Activated naive CD4-positive, alpha-beta T cell treated with anti-CD3 and anti-CD28 coated beads, Interleukin-2, amount 50 U/mL, for 72 hours (primary cell): Measurements from ENCODE around the gene TMCC1. TPM values are rescaled to one million over a fixed set of nuclear protein-coding genes. Genes with fewer than 3 reads are reported as not detected.
"Not testable (repeated sequence)": the region's sequence is repeated elsewhere in the genome, so short reads cannot be mapped to it uniquely, and the experiment has no call there.

ENCODE experiments used
- ATAC-seq, 2 donors: fragments of 150-1000 bp; cut with Tn5 transposase; 2 replicates each; pipeline ENCODE4 v1.10.0; 2021; ENCODE audit warnings: mild to moderate bottlenecking in 2 of 2, moderate library complexity in 2 of 2
- DNase-seq, 2 donors: peaks; one replicate each; pipeline ENCODE4 v3.0.0; 2021 to 2022; ENCODE audit warnings: low spot score in 2 of 2
- H3K27ac Mint-ChIP-seq, 2 donors: one replicate each; pipeline ENCODE4 v1.8.0; 2022; ENCODE audit warnings: mild to moderate bottlenecking in 2 of 2, mixed read lengths in 2 of 2
- H3K36me3 Mint-ChIP-seq, 2 donors: one replicate each; pipeline ENCODE4 v1.8.0; 2022; ENCODE audit warnings: mixed read lengths in 2 of 2
- H3K9me3 Mint-ChIP-seq, 2 donors: one replicate each; pipeline ENCODE4 v1.8.0; 2022; ENCODE audit warnings: mixed read lengths in 2 of 2
- total RNA-seq, 2 donors: library from RNA; stranded (reverse); gene quantifications; one replicate each; pipeline ENCODE4 v1.2.3, GENCODE V29; 2022

Gene TMCC1
- total RNA-seq, 2 donors from 2014 or later: 13.4 to 13.6 TPM

DNA sequence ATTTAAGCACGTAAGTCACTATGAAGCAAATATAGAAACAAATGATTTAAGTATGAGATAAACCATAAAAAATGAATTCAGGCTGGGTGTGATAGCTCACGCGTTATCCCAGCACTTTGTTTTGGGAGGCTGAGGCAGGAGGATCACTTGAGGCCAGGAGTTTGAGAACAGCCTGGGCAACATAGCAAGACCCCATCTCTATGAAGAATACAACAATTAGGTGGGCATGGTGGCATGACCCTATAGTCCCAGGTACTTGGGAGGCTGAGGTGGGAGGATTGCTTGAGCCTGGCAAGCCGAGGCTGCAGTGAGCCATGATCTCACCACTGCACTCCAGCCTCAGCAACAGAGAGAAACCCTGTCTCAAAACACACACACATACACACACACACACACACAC, 34.2 kb downstream of the TMCC1 start:
- ATAC-seq (no peak), DNase-seq (no peak)
- H3K36me3 Mint-ChIP-seq: peaks cover 6 to 29% of the 10 kb centered on the region in 2 donors
- no peak overlapping the region for H3K27ac Mint-ChIP-seq
- peaks cover 0 to 4% of the 10 kb centered on the region in 2 donors for H3K9me3 Mint-ChIP-seq

- no peak overlapping the region for H3K27ac Mint-ChIP-seq
- DNase-seq (no peak), ATAC-seq (no peak)
- peaks cover 6 to 29% of the 10 kb centered on the region in 2 donors for H3K36me3 Mint-ChIP-seq
- peaks cover 0 to 4% of the 10 kb centered on the region in 2 donors for H3K9me3 Mint-ChIP-seq
These were observed 35.6 kb downstream of the TMCC1 start for GRCh38 chr3:129857899-129858298.

DNA sequence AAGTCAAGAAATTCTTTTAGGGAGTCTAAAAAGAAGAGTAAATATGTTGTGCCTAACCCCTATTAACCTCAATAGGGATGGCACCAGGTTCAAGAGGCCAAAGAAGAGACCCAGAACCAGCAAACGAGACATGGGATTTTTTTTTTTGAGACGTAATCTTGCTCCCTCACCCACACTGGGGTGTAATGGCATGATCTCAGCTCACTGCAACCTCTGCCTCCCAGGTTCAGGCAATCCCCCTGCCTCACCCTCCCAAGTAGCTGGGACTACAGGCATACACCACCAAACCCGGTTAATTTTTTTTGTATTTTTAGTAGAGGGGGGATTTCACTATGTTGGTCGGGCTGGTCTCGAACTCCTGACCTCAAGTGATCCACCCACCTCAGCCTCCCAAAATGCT, 36.7 kb downstream of the TMCC1 start:
- peaks cover 6 to 25% of the 10 kb centered on the region in 2 donors for H3K36me3 Mint-ChIP-seq
- H3K27ac Mint-ChIP-seq: not testable (repeated sequence)

GRCh38 chr3:129855832-129856419, 37.6 kb downstream of the TMCC1 start:
- DNase-seq (no peak), ATAC-seq (peak in 1 of 2 donors; percentile 40)
- no peak overlapping the region for H3K27ac Mint-ChIP-seq
- H3K36me3 Mint-ChIP-seq: peaks cover 9 to 29% of the 10 kb centered on the region in 2 donors
- H3K9me3 Mint-ChIP-seq: peaks cover 0 to 7% of the 10 kb centered on the region in 2 donors

More for the DNA sequence above, 36.7 kb downstream of the TMCC1 start:
- DNase-seq, ATAC-seq, H3K9me3 Mint-ChIP-seq: not testable (repeated sequence)

- DNase-seq (no peak), ATAC-seq (no peak)
- Mint-ChIP-seq H3K9me3 (peaks cover 0 to 7% of the 10 kb centered on the region in 2 donors), H3K27ac (no peak overlapping the region), H3K36me3 (peaks cover 16 to 31% of the 10 kb centered on the region in 2 donors)
These were observed 38.2 kb downstream of the TMCC1 start for GRCh38 chr3:129855170-129855831.

DNA sequence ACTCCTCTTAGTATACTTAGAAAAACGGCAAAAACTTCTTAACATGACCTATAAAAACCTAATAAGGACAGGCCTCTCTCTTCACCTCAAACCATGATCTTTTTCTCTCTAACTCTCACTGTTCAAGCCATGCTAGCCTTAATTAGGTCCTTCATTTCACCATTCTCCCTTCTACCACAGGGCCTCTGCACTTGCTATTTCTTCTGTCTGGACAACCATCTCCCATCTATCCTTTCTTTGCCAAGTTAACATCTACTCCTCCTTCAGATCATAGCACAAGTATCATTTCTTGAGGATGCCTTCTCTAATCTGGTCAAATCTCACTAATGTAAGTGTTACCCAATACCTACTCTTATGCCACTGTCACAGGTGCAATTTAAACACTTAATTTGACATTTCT, 39.1 kb downstream of the TMCC1 start:
- peaks cover 18 to 35% of the 10 kb centered on the region in 2 donors for H3K36me3 Mint-ChIP-seq
- H3K27ac Mint-ChIP-seq: no peak overlapping the region
- ATAC-seq: no peak

GRCh38 chr3:129845956-129846355, 47.6 kb downstream of the TMCC1 start:
- ATAC-seq (no peak), DNase-seq (no peak)
- peaks cover 19 to 34% of the 10 kb centered on the region in 2 donors for H3K36me3 Mint-ChIP-seq
- peaks cover under 1 to 6% of the 10 kb centered on the region in 2 donors for H3K9me3 Mint-ChIP-seq
- H3K27ac Mint-ChIP-seq: peak overlapping the region; percentile 29

More for the DNA sequence above, 39.1 kb downstream of the TMCC1 start:
- no peak for DNase-seq
- peaks cover 0 to 7% of the 10 kb centered on the region in 2 donors for H3K9me3 Mint-ChIP-seq

- Mint-ChIP-seq H3K9me3 (peaks cover 0 to 6% of the 10 kb centered on the region in 2 donors), H3K36me3 (peaks cover 5 to 18% of the 10 kb centered on the region in 2 donors), H3K27ac (no peak overlapping the region)
- ATAC-seq (no peak), DNase-seq (no peak)
These were observed 52.7 kb downstream of the TMCC1 start for GRCh38 chr3:129840707-129841360.

- H3K9me3 Mint-ChIP-seq: no peaks in the 10 kb centered on the region
- DNase-seq (no peak), ATAC-seq (no peak)
- peaks cover 5 to 9% of the 10 kb centered on the region in 2 donors for H3K36me3 Mint-ChIP-seq
- no peak overlapping the region for H3K27ac Mint-ChIP-seq
These were observed 55.4 kb downstream of the TMCC1 start for GRCh38 chr3:129838086-129838485.

GRCh38 chr3:129837065-129837642, 56.4 kb downstream of the TMCC1 start:
- H3K27ac Mint-ChIP-seq: no peak overlapping the region
- ATAC-seq: no peak

DNA sequence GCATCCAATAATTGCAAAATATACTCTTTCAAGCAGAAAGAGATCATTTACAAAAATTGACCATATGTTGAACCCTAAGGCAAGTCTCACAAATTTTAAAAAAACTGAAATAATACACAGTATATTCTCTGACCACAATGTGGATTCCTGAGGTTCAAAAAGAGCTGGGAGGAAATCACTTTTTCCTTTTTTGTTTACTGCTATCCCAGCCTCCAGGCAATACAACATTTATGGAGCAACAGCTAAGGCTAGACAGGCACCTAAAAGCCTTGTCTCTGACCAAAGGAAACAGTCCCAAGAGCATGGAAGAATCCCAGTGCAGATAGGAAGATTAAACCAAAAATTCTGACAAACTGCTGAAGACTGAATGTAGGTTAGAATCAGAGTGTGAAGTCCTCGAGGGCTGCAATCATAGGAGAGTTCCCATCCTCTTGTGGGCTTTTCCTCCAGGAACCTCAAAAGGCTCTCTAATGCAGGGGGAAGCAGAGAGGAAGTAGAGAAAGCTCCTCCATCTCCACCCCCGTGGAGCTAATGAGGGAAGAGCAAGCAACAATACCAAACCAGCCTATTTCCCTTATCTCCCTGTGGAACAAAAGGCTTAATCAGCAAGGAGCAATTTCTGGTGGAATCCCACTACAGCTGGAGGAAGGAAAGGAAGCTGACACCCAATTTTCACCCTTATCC, 57.0 kb downstream of the TMCC1 start:
- no peak overlapping the region for H3K27ac Mint-ChIP-seq
- no peak for ATAC-seq
- no peak for DNase-seq
- no peaks in the 10 kb centered on the region for H3K9me3 Mint-ChIP-seq
- peaks cover 5 to 6% of the 10 kb centered on the region in 2 donors for H3K36me3 Mint-ChIP-seq

More at GRCh38 chr3:129837065-129837642, 56.4 kb downstream of the TMCC1 start:
- Mint-ChIP-seq H3K9me3 (no peaks in the 10 kb centered on the region), H3K36me3 (peaks cover 5 to 6% of the 10 kb centered on the region in 2 donors)
- DNase-seq: no peak

- no peaks in the 10 kb centered on the region for H3K9me3 Mint-ChIP-seq
- H3K27ac Mint-ChIP-seq: no peak overlapping the region
- DNase-seq (no peak), ATAC-seq (no peak)
- peaks cover 0 to 6% of the 10 kb centered on the region in 2 donors for H3K36me3 Mint-ChIP-seq
These were observed 58.3 kb downstream of the TMCC1 start for GRCh38 chr3:129835198-129835597.

DNA sequence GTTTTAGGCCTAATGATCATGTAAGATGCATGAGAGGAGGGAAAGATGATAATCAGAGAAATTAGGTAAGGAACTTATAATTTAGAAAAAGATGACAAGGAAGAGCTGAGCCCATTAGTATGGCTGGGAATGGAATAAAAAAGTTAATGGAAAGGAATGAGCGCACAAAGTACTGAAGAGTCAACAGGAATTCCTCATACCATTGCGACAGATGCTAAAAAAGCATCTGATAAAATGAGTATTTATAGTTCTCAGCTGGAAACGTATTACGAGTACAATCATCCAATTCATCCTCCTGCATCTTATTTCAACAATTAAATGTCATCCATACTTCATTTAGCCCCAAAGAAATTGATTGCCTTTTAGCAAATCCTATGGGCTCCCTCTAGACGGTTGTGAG, 58.9 kb downstream of the TMCC1 start:
- ATAC-seq (no peak), DNase-seq (no peak)
- Mint-ChIP-seq H3K36me3 (peaks cover 0 to 6% of the 10 kb centered on the region in 2 donors), H3K27ac (no peak overlapping the region), H3K9me3 (no peaks in the 10 kb centered on the region)

- H3K36me3 Mint-ChIP-seq: peaks cover 0 to 12% of the 10 kb centered on the region in 2 donors
- not testable (repeated sequence) for ATAC-seq, H3K27ac Mint-ChIP-seq, H3K9me3 Mint-ChIP-seq, DNase-seq
These were observed 61.6 kb downstream of the TMCC1 start for GRCh38 chr3:129831942-129832341.

DNA sequence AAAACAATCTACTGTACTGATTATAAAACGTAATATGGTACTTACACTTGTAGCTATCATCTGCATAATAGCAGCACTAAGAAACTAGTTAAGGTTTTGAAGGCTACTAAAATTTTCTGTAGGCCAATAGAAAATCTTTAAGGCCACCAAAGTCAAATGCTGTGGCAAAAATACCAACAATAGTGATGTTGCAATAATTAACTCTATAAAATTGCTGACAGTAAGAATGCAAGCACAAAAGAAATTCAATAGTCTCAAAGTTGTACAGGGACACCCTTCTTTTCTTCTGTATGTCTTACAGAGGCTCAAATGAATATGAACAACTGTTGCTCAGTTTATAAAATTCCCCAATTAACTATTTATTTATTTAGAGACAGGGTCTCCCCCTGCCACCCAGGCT, 62.0 kb downstream of the TMCC1 start:
- peaks cover 0 to 9% of the 10 kb centered on the region in 2 donors for H3K36me3 Mint-ChIP-seq

GRCh38 chr3:129829640-129830039, 63.9 kb downstream of the TMCC1 start:
- DNase-seq (no peak), ATAC-seq (peak in 1 of 2 donors; percentile 41)
- Mint-ChIP-seq H3K36me3 (peaks cover 0 to 6% of the 10 kb centered on the region in 2 donors), H3K27ac (no peak overlapping the region), H3K9me3 (no peaks in the 10 kb centered on the region)

More for the DNA sequence above, 62.0 kb downstream of the TMCC1 start:
- no peak overlapping the region for H3K27ac Mint-ChIP-seq
- ATAC-seq (no peak), DNase-seq (no peak)
- no peaks in the 10 kb centered on the region for H3K9me3 Mint-ChIP-seq
